ENCODE results near the gene NOTUM.

NOTUM gene

DNA sequence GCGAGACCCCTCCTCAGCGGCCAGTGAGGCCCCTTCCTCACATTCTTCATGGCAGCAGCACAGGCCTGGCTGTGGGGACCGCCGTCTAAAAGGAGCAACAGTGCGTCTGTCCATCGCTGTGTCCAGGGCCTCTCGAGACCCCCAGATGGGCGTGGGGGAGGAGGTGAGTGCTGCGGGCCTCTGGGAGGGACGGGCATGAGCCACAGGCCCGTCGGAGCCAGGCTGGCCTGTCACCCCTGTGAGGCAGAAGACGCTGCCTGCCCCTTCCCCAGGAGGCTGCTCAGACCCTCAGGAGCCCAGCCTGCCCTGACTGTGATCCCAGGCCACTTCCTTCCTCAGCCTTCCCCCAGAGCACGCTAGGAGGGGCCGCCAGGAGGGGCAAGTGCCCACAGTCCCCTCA is 21.8 kb downstream of the NOTUM start:
- TF ChIP-seq, protein P1, sequence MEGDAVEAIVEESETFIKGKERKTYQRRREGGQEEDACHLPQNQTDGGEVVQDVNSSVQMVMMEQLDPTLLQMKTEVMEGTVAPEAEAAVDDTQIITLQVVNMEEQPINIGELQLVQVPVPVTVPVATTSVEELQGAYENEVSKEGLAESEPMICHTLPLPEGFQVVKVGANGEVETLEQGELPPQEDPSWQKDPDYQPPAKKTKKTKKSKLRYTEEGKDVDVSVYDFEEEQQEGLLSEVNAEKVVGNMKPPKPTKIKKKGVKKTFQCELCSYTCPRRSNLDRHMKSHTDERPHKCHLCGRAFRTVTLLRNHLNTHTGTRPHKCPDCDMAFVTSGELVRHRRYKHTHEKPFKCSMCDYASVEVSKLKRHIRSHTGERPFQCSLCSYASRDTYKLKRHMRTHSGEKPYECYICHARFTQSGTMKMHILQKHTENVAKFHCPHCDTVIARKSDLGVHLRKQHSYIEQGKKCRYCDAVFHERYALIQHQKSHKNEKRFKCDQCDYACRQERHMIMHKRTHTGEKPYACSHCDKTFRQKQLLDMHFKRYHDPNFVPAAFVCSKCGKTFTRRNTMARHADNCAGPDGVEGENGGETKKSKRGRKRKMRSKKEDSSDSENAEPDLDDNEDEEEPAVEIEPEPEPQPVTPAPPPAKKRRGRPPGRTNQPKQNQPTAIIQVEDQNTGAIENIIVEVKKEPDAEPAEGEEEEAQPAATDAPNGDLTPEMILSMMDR (IDR thresholded peaks at IDR 0.05) = no peak
- Histone ChIP-seq H3K4me1 (ENCODE audit: control insufficient read depth in 1 of 2, insufficient read depth in 1 of 2, low read depth in 1 of 2, low read length in 1 of 2) (peaks cover 17 to 18% of the 10 kb centered on the region in 2 experiments), H3K27me3 (peaks cover 97% of the 10 kb centered on the region), H3K4me3 (ENCODE audit: low read depth in 1 of 2, low read length in 1 of 2) (no peak overlapping the region), H3K9me3 (no peaks in the 10 kb centered on the region), H3K27ac (no peak overlapping the region), H3K36me3 (no peaks in the 10 kb centered on the region)

DNA sequence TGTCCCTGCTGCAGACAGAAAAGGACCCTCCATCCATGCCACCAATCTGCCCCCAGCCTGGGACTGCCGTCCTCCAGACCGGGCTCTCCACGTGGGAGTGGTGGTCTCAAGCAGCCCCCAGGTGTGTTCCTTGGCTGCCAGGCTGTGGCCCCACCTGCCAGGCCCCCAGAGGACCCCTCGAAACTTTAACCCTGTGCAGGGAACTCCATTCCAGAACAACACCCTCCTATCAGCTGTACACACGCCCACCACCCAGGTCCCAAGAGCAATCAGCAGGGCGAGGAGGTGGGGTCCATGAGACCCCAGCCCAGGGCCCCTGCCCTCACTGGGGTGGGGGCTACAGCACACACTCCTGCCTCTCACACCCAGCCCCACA is 25.3 kb downstream of the NOTUM start:
- TF ChIP-seq, protein P1 (IDR thresholded peaks at IDR 0.05) = no peak
- H3K27me3 ChIP-seq = peaks cover 100% of the 10 kb centered on the region
- H3K27ac ChIP-seq = no peak overlapping the region
- no peaks in the 10 kb centered on the region for H3K36me3 ChIP-seq
- H3K4me3 ChIP-seq (ENCODE audit: low read depth in 1 of 2, low read length in 1 of 2) = no peak overlapping the region
- H3K9me3 ChIP-seq = no peaks in the 10 kb centered on the region
- peaks cover 21 to 23% of the 10 kb centered on the region in 2 experiments for H3K4me1 ChIP-seq (ENCODE audit: control insufficient read depth in 1 of 2, insufficient read depth in 1 of 2, low read depth in 1 of 2, low read length in 1 of 2)

DNA sequence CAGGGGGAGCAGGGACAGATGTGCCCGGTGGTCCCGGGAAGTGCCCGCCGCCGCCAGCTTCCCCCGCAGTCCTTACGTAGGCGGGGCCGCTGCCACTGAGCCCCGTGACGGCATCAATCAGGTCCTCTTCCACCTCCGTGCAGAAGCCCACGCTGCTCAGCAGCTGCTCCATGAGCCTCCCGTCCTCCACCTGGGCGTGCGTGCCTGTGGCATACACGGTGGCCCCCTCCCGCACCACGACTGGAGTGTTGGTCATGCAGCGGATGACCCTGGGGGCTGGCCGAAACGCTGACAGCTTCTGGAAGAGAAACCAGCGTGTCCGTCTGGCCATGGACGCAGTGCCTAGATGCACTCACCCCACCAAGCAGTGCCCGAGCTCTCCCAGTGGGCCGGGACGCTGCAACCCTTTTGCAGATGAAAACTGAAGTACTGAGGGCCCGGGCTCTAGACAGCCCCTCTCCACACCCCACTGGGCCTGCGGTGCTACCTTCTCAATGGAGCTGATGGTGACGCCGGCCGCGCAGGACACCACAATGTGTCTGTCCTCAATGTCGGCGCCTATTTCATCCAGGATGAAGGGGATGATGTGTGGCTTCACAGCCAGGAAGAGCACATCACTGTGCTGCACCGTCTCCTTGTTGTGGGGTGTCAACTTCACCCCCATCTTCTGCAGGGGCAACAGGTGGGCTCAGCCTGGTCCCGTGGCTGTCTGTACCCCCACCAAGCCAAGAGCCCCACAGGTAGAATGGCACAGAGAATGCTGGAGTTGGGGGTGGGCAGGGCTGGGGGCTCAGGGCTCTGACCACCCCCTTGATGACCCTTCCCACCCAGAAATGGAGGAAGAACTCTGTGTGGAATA is 25.9 kb downstream of the NOTUM start:
- peaks cover 21 to 23% of the 10 kb centered on the region in 2 experiments for H3K4me1 ChIP-seq (ENCODE audit: control insufficient read depth in 1 of 2, insufficient read depth in 1 of 2, low read depth in 1 of 2, low read length in 1 of 2)
- H3K27me3 ChIP-seq = peaks cover 100% of the 10 kb centered on the region

DNA sequence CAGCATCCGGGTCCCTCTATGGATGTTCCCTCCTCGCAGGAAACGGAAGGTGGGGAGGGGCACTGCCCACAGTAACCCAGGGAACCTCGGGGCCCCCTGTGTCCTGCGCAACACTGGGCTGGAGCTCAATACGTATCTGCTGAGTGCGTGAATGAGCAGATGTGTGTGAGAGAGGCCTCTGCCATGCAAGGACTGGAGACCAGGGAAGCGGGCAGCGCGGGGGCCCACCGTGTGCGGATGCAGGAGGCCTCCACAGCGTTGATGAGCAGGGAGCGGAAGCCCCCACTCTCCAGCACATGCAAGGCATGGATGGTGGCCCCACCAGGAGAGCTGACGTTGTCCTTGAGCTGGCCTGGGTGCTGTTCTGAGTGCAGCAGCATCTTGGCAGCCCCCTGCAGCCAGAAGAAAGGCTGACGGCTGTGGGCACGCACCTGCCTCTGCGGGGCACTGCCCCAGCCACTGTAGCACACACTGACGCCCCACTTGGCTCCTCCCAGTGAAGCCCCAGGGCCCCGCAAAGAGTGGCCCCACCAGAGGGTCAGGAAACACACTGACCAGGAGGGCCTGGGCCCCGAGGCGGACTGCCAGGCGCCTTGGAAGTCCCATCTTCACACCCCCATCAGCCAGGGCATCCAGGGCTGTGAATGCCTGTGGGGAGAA is 26.8 kb downstream of the NOTUM start:
- no peak overlapping the region for H3K27ac ChIP-seq
- peaks cover 21 to 23% of the 10 kb centered on the region in 2 experiments for H3K4me1 ChIP-seq (ENCODE audit: control insufficient read depth in 1 of 2, insufficient read depth in 1 of 2, low read depth in 1 of 2, low read length in 1 of 2)
- peaks cover 100% of the 10 kb centered on the region for H3K27me3 ChIP-seq
- H3K9me3 ChIP-seq = no peaks in the 10 kb centered on the region
- no peaks in the 10 kb centered on the region for H3K36me3 ChIP-seq
- H3K4me3 ChIP-seq (ENCODE audit: low read depth in 1 of 2, low read length in 1 of 2) = no peak overlapping the region
- TF ChIP-seq, protein P1 (IDR thresholded peaks at IDR 0.05) = no peak

More for the DNA sequence above, 25.9 kb downstream of the NOTUM start:
- TF ChIP-seq, protein P1 (IDR thresholded peaks at IDR 0.05) = no peak
- H3K36me3 ChIP-seq = no peaks in the 10 kb centered on the region
- no peak overlapping the region for H3K4me3 ChIP-seq (ENCODE audit: low read depth in 1 of 2, low read length in 1 of 2)
- no peak overlapping the region for H3K27ac ChIP-seq
- H3K9me3 ChIP-seq = no peaks in the 10 kb centered on the region

DNA sequence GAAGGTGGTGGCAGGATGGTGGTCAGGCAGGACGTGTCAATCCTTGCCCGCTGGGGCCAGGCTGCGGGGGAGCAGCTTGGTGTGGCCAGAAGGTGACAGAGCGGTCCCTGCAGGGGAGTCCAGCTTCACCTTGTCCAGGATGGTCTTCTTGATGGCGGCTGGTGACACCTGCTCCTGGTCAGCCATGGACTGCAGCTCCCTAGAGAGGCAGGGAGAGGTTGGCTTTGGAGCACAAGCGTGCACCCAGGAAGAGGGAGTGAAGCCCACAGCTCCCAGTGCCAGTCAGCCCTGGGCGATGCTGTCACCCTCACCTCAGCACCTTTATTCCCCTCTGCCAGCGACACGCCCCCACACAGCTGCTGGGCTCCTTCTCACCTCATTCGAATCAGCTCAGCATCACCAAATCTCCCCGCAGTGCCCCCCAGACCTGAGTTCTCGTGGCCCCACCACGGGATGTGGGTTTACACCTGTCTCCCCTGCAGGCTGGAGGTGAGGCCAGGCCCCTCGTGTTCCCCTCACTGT is 27.7 kb downstream of the NOTUM start:
- H3K27ac ChIP-seq = no peak overlapping the region
- H3K27me3 ChIP-seq = peaks cover 100% of the 10 kb centered on the region
- H3K36me3 ChIP-seq = no peaks in the 10 kb centered on the region
- no peaks in the 10 kb centered on the region for H3K9me3 ChIP-seq
- peaks cover 28 to 32% of the 10 kb centered on the region in 2 experiments for H3K4me1 ChIP-seq (ENCODE audit: control insufficient read depth in 1 of 2, insufficient read depth in 1 of 2, low read depth in 1 of 2, low read length in 1 of 2)
- TF ChIP-seq, protein P1 (IDR thresholded peaks at IDR 0.05) = no peak
- no peak overlapping the region for H3K4me3 ChIP-seq (ENCODE audit: low read depth in 1 of 2, low read length in 1 of 2)

Measured in neutrophil (primary cell).